Measurements from ENCODE around the gene DBH.

- TF ChIP-seq CTCF (IDR thresholded peaks at IDR 0.05; ENCODE audit: low read depth, low read length, poor library complexity, severe bottlenecking) = no peak
- TF ChIP-seq EZH2phosphoT487 (IDR thresholded peaks at IDR 0.05; ENCODE audit: borderline replicate concordance, low read length) = no peak
Observed at GRCh38 chr9:133707065-133707762, 71.1 kb downstream of the DBH start.
